Heart left ventricle (tissue), 16 donors: ENCODE data around the gene DHX9. TPM values are rescaled to one million over a fixed set of nuclear protein-coding genes. Genes with fewer than 3 reads are reported as not detected.

Experiments
- ATAC-seq, 4 donors: fragments of 200-7000 bp; cut with Tn5 transposase; one replicate each; pipeline ENCODE4 v1.9.1; 2020 to 2022; ENCODE audit warnings: moderate library complexity in 4 of 4, mild to moderate bottlenecking in 3 of 4, moderate number of reproducible peaks in 1 of 4
- DNase-seq, 5 donors: peaks; one replicate each; pipeline ENCODE4 v3.0.0-alpha.2; 2020
- H3K27ac ChIP-seq, 12 donors: fragments of 200-600 bp; sonication (generic) in 4 of 12; one replicate each; pipeline versions ENCODE4 v1.5.0 to v1.8.0; 2016 to 2022; ENCODE audit warnings: mild to moderate bottlenecking in 2 of 12
- H3K27me3 ChIP-seq, 9 donors: fragments of 200-600 bp; sonication (generic) in 2 of 9; one replicate each; pipeline versions ENCODE4 v1.5.1 to v1.8.0; 2016 to 2022; ENCODE audit warnings: mild to moderate bottlenecking in 3 of 9
- H3K36me3 ChIP-seq, 9 donors: fragments of 200-600 bp; sonication (generic) in 2 of 9; one replicate each; pipeline versions ENCODE4 v1.5.0 to v1.8.0; 2018 to 2022; ENCODE audit warnings: mild to moderate bottlenecking in 2 of 9
- H3K4me1 ChIP-seq, 12 donors: fragments of 200-600 bp; sonication (generic) in 4 of 12; one replicate each; pipeline versions ENCODE4 v1.5.0 to v1.8.0; 2016 to 2022; ENCODE audit warnings: mild to moderate bottlenecking in 3 of 12
- H3K4me3 ChIP-seq, 12 donors: fragments of 200-600 bp; sonication (generic) in 4 of 12; one replicate each; pipeline versions ENCODE4 v1.5.0 to v1.8.0; 2017 to 2022; ENCODE audit warnings: mild to moderate bottlenecking in 9 of 12, moderate library complexity in 4 of 12
- H3K9me3 ChIP-seq, 12 donors: fragments of 200-600 bp; sonication (generic) in 4 of 12; one replicate each; pipeline versions ENCODE4 v1.5.0 to v1.8.0; 2016 to 2022; ENCODE audit warnings: mild to moderate bottlenecking in 1 of 12
- POLR2A ChIP-seq, 2 donors: fragments of 450-650 bp; IDR thresholded peaks; one replicate each; pipeline ENCODE4 v1.6.1; 2017; ENCODE audit warnings: antibody characterized with exemption in 2 of 2, mild to moderate bottlenecking in 2 of 2, moderate library complexity in 2 of 2
- WGBS, 4 donors: extraction: QIAGEN DNeasy Blood & Tissue Kit in 2 of 4; methylation state at CpG; one replicate each; pipeline versions ENCODE4 v1.1.5 to v1.1.7; 2013 to 2018; 5-methylcytosine and 5-hydroxymethylcytosine counted together
- intact Hi-C, 10 donors: fragments of 100-400 bp; cut with DNase I; formaldehyde crosslinking; loops; one replicate each; pipeline versions ENCODE4 v1.11.1 to v1.14.2; 2022
- polyA plus RNA-seq, 2 donors: library from polyadenylated mRNA; stranded (reverse); fragments of 200-250 nt; gene quantifications; one replicate each; pipeline ENCODE4 v1.2.3, GENCODE V29; 2013
- total RNA-seq, 9 donors: library from RNA; depleted of rRNA in 2 of 9; stranded (reverse); fragments of >200 nt in 2 of 9; fragmentation: NEBNext Ultra II Directional in 3 of 9; extraction: Animal tissue kit (Norgen Biotek cat#: 25700) in 3 of 9; gene quantifications; one replicate each; pipeline versions ENCODE4 v1.1.0 to v1.2.4, GENCODE V29; 2016 to 2023
- TF ChIP-seq, protein P1 (sequence below), 12 donors: fragments of 200-600 bp; sonication (generic) in 4 of 12; IDR thresholded peaks; one replicate each; pipeline versions ENCODE4 v1.5.0 to v1.8.0; 2018 to 2022; ENCODE audit warnings: antibody characterized with exemption in 12 of 12, mild to moderate bottlenecking in 5 of 12
- donor health status: ischemic (EF 13 %, LVEDD 7.1; RV severe dilation, severe dysfunction).
- donor health status: healthy with polysubstance abuse.
- donor health status: DM: no; HTN: yes; CAD: no.
- donor health status: DM: no; HTN: no; CAD: no.
- donor health status: ischemic (EF 25% LVEDD 6.9; RV normal size, moderate dysfunction).
- donor health status: ischemic (EF 25% LVEDD 5.7; RV mildly dilated, moderate dysfunction).
- donor health status: healthy.
- donor health status: DM: yes; HTN: yes; CAD: no.
- donor health status: ischemic (EF 35%, LVEDD 5.7; RV mildly dilated, moderate dysfunction).
- donor health status: nonischemic (EF 11% LVEDD 7.7; RV severe dilation, severe dysfunction).
- donor health status: DM: yes; HTN: yes; CAD: no.
- donor health status: PGD.
- donor health status: ischemic (EF 29% LVEDD 5.4; RV normal size, mild dysfunction).
- donor health status: nonischemic (EF 23%, LVEDD 6.1; RV moderate dilation, normal function).

DHX9 gene
- total and polyA plus RNA-seq, 11 donors = 22.6 to 82.9 (median 60.9) TPM

DNA sequence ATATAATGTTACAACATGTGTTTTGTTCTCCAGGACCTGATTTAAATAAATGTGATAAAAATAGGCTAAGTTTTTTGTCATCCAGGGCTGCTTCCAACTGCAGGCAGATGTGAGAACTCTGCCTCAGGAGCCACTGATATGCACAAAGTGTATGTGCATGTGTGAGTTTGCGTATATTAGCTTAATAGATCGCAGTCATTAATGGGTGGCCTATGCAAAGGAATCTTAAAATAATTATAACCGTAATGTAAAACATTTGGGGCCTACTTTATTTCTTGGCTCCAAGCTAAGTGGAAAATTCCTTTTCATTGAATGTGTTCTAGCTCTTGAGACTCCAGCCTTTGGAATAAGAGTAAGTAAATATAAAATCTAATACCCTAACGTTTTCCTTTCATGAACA lies 16.8 kb downstream of the DHX9 start:
- Histone ChIP-seq H3K4me3 (no peak overlapping the region), H3K27me3 (no peaks in the 10 kb centered on the region), H3K36me3 (peaks cover 9 to 100% (median 100%) of the 10 kb centered on the region in 9 donors), H3K9me3 (no peaks in the 10 kb centered on the region), H3K4me1 (peaks cover 0 to 7% (median 0%) of the 10 kb centered on the region in 12 donors), H3K27ac (no peak overlapping the region)
- intact Hi-C loops = no loop called here
- TF ChIP-seq POLR2A (IDR thresholded peaks at IDR 0.05) = no peak
- TF ChIP-seq, protein P1, sequence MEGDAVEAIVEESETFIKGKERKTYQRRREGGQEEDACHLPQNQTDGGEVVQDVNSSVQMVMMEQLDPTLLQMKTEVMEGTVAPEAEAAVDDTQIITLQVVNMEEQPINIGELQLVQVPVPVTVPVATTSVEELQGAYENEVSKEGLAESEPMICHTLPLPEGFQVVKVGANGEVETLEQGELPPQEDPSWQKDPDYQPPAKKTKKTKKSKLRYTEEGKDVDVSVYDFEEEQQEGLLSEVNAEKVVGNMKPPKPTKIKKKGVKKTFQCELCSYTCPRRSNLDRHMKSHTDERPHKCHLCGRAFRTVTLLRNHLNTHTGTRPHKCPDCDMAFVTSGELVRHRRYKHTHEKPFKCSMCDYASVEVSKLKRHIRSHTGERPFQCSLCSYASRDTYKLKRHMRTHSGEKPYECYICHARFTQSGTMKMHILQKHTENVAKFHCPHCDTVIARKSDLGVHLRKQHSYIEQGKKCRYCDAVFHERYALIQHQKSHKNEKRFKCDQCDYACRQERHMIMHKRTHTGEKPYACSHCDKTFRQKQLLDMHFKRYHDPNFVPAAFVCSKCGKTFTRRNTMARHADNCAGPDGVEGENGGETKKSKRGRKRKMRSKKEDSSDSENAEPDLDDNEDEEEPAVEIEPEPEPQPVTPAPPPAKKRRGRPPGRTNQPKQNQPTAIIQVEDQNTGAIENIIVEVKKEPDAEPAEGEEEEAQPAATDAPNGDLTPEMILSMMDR (IDR thresholded peaks at IDR 0.05) = no peak
- DNase-seq = no peak
- whole genome bisulfite sequencing, 4 donors = 62 to 69% (median 64%) methylated on average over 4 of the region's 4 CpGs
- ATAC-seq = no peak

DNA sequence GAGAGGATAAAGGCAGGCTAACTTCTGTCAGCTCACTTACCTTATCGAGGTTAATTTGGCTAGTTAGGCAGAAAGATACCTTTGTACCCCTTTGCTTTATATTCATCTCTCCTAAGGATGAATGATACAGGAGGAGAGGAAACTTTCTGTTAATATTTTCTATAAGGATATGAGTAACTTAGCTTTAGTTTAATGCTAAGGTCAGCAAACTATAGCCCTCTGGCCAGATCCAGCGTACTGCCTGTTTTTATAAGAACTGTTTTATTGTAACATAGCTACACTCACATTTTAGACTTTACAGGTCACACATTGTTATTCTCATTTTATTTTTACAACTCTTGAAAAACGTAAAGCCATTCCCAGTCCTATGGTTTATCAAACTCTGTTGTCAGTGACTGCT lies 18.1 kb downstream of the DHX9 start:
- intact Hi-C loops = no loop called here
- Histone ChIP-seq H3K4me3 (no peak overlapping the region), H3K4me1 (peaks cover 0 to 7% (median 0%) of the 10 kb centered on the region in 12 donors), H3K9me3 (no peaks in the 10 kb centered on the region), H3K27ac (no peak overlapping the region), H3K36me3 (peaks cover 9 to 100% (median 100%) of the 10 kb centered on the region in 9 donors), H3K27me3 (no peaks in the 10 kb centered on the region)
- DNase-seq = no peak
- ATAC-seq = no peak
- WGBS, 4 donors = 91 to 96% (median 92%) methylated on average over 3 of the region's 3 CpGs
- TF ChIP-seq POLR2A (IDR thresholded peaks at IDR 0.05) = no peak
- TF ChIP-seq, protein P1 (IDR thresholded peaks at IDR 0.05) = no peak

GRCh38 chr1:182860658-182861057 lies 21.5 kb downstream of the DHX9 start:
- intact Hi-C loops = loop anchor here in 1 of 10 donors (10.0 kb wide), 1 partner anchor 274 kb away; no protein-coding TSS in a partner anchor
- no peak overlapping the region for H3K4me3 ChIP-seq
- ATAC-seq (no peak), DNase-seq (no peak)
- peaks cover 0 to 7% (median 0%) of the 10 kb centered on the region in 12 donors for H3K4me1 ChIP-seq
- peaks cover 6 to 100% (median 100%) of the 10 kb centered on the region in 9 donors for H3K36me3 ChIP-seq
- H3K27ac ChIP-seq = no peak overlapping the region
- no peaks in the 10 kb centered on the region for H3K27me3 ChIP-seq
- no peaks in the 10 kb centered on the region for H3K9me3 ChIP-seq
- 78 to 88% (median 79%) methylated on average over 4 of the region's 4 CpGs for WGBS, 4 donors
- TF ChIP-seq POLR2A (IDR thresholded peaks at IDR 0.05) = no peak
- TF ChIP-seq, protein P1 (IDR thresholded peaks at IDR 0.05) = no peak

DNA sequence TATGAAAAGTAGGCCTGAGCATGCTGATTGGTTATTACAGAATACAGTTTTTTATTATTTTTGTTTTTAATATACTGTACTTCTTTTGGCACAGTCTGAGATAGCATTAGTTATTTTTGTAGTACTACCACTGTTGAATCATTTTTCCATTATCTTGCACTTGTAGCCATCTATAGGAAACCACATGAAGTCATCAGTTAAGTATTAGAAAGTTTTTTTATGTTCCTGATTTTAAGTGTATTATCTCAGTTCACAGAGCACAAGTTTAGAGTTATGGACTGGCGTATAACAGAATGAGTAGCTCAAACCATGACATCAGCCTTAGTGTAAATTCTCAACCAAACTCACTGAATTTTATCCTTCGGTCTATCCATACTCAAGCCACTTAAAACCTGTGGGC lies 22.8 kb downstream of the DHX9 start:
- intact Hi-C loops = loop anchor here in 1 of 10 donors (10.0 kb wide), 1 partner anchor 273 kb away; no protein-coding TSS in a partner anchor

More for the DNA sequence above, 22.8 kb downstream of the DHX9 start:
- DNase-seq = no peak
- no peak for ATAC-seq
- Histone ChIP-seq H3K27ac (no peak overlapping the region), H3K4me3 (no peak overlapping the region), H3K9me3 (no peaks in the 10 kb centered on the region), H3K27me3 (no peaks in the 10 kb centered on the region), H3K4me1 (no peaks in the 10 kb centered on the region), H3K36me3 (peaks cover 6 to 100% (median 100%) of the 10 kb centered on the region in 9 donors)
- TF ChIP-seq, protein P1 (IDR thresholded peaks at IDR 0.05) = no peak
- no peak for TF ChIP-seq POLR2A (IDR thresholded peaks at IDR 0.05)
- 86 to 93% (median 88%) methylated on average over 2 of the region's 2 CpGs for WGBS, 4 donors
